ENCODE results near the gene ZNF541. TPM values are rescaled to one million over a fixed set of nuclear protein-coding genes. Genes with fewer than 3 reads are reported as not detected.

ZNF541 gene
- total RNA-seq, 1 experiment from 2014 or later, result 0.07 TPM

DNA sequence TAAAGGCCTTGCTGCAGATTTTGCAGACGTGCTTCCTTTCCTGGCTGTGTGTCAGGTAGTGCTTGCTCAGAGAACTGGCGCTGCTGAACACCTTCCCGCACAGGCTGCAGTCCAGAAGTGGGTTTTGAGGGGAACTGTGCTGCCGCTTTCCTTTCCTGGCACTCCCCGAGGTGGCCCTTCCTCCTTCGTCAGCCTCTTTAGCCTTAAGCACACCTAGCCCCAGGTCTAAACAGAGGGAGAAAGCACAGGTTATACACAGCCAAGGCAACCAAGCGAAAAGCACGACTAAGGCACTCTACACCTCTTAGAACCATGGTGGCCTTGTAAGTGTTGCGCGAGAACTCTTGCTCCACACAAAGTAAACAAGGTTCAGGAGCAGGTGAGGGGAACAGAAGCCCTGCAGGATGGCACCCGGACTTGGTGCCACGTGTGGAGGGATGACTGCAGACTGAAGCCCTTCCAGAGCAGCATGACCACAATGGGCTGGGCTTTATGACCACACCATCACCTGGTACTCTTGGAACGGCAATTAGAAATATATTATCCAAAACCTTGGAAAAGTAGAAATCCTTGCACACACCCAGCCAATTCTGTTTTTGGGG lies 23.6 kb downstream of the ZNF541 start (continued):
- TF ChIP-seq, protein P1, sequence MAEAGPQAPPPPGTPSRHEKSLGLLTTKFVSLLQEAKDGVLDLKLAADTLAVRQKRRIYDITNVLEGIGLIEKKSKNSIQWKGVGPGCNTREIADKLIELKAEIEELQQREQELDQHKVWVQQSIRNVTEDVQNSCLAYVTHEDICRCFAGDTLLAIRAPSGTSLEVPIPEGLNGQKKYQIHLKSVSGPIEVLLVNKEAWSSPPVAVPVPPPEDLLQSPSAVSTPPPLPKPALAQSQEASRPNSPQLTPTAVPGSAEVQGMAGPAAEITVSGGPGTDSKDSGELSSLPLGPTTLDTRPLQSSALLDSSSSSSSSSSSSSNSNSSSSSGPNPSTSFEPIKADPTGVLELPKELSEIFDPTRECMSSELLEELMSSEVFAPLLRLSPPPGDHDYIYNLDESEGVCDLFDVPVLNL (CRISPR knock-in tag; IDR thresholded peaks at IDR 0.05; ENCODE audit: borderline replicate concordance, low read depth), result no peak
- TF ChIP-seq ZNF219 (CRISPR knock-in tag; IDR thresholded peaks at IDR 0.05; ENCODE audit: borderline replicate concordance) (no peak), NFE2L1 (CRISPR knock-in tag; IDR thresholded peaks at IDR 0.05) (no peak), ZNF138 (CRISPR knock-in tag; conservative IDR thresholded peaks at IDR 0.05) (no peak), HMGA2 (CRISPR knock-in tag; IDR thresholded peaks at IDR 0.05) (no peak), TEAD4 (CRISPR knock-in tag; IDR thresholded peaks at IDR 0.05) (no peak)

DNA sequence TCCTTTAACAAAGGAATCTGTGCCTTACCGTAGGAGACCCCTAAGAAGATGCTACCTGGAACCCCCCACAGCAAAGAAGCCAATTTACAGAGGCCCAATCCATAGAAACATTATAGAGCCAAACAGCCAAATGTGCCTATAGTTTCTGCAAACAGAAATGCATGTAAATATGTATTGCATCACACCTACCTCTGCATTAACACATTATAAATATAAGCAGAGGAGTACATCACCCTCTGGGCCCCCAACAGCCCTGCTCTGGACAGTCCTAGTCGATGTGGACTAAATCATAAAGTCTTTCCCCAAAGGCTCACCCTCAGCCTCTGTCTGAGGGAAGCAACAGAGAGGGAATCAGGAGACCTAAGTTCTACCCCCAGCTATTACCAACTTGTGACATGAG lies 25.7 kb downstream of the ZNF541 start:
- CTCF ChIA-PET, result interaction anchor here (1.0 kb wide), 2 partner anchors 27 to 100 kb away, joined by 3 to 4 read pairs; no protein-coding TSS in a partner anchor
- Mint-ChIP-seq H3K4me1 (no peaks in the 10 kb centered on the region), H3K9me3 (no peaks in the 10 kb centered on the region), H3K36me3 (no peaks in the 10 kb centered on the region), H3K27ac (no peak overlapping the region), H3K4me3 (no peak overlapping the region), H3K27me3 (ENCODE audit: low read depth) (no peaks in the 10 kb centered on the region; the same call in 1 of the 2 replicates)
- POLR2A ChIA-PET, result interaction anchor here (1.1 kb wide), 1 partner anchor 41 kb away, joined by 8 read pairs; no protein-coding TSS in a partner anchor
- DNase-seq (ENCODE audit: low spot score) (no peak), ATAC-seq (no peak)
- TF ChIP-seq FOXK1 (CRISPR knock-in tag; IDR thresholded peaks at IDR 0.05) (no peak), TEAD1 (CRISPR knock-in tag; IDR thresholded peaks at IDR 0.05) (no peak), HMGA2 (CRISPR knock-in tag; IDR thresholded peaks at IDR 0.05) (no peak), ZBTB21 (CRISPR knock-in tag; IDR thresholded peaks at IDR 0.05; ENCODE audit: borderline replicate concordance) (no peak), FOXJ3 (CRISPR knock-in tag; IDR thresholded peaks at IDR 0.05; ENCODE audit: borderline replicate concordance) (no peak), ELF4 (CRISPR knock-in tag; IDR thresholded peaks at IDR 0.05; ENCODE audit: low read depth) (no peak), SP1 (CRISPR knock-in tag; conservative IDR thresholded peaks at IDR 0.05) (no peak), GTF2I (CRISPR knock-in tag; conservative IDR thresholded peaks at IDR 0.05) (no peak), MXD4 (CRISPR knock-in tag; IDR thresholded peaks at IDR 0.05; ENCODE audit: borderline replicate concordance) (no peak)
- TF ChIP-seq, protein P2, sequence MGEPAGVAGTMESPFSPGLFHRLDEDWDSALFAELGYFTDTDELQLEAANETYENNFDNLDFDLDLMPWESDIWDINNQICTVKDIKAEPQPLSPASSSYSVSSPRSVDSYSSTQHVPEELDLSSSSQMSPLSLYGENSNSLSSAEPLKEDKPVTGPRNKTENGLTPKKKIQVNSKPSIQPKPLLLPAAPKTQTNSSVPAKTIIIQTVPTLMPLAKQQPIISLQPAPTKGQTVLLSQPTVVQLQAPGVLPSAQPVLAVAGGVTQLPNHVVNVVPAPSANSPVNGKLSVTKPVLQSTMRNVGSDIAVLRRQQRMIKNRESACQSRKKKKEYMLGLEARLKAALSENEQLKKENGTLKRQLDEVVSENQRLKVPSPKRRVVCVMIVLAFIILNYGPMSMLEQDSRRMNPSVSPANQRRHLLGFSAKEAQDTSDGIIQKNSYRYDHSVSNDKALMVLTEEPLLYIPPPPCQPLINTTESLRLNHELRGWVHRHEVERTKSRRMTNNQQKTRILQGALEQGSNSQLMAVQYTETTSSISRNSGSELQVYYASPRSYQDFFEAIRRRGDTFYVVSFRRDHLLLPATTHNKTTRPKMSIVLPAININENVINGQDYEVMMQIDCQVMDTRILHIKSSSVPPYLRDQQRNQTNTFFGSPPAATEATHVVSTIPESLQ (CRISPR knock-in tag; IDR thresholded peaks at IDR 0.05), result no peak
- TF ChIP-seq, protein P3, sequence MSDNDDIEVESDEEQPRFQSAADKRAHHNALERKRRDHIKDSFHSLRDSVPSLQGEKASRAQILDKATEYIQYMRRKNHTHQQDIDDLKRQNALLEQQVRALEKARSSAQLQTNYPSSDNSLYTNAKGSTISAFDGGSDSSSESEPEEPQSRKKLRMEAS (CRISPR knock-in tag; IDR thresholded peaks at IDR 0.05), result no peak
- TF ChIP-seq, protein P4, sequence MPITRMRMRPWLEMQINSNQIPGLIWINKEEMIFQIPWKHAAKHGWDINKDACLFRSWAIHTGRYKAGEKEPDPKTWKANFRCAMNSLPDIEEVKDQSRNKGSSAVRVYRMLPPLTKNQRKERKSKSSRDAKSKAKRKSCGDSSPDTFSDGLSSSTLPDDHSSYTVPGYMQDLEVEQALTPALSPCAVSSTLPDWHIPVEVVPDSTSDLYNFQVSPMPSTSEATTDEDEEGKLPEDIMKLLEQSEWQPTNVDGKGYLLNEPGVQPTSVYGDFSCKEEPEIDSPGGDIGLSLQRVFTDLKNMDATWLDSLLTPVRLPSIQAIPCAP (CRISPR knock-in tag; IDR thresholded peaks at IDR 0.05), result no peak
- TF ChIP-seq, protein P5, sequence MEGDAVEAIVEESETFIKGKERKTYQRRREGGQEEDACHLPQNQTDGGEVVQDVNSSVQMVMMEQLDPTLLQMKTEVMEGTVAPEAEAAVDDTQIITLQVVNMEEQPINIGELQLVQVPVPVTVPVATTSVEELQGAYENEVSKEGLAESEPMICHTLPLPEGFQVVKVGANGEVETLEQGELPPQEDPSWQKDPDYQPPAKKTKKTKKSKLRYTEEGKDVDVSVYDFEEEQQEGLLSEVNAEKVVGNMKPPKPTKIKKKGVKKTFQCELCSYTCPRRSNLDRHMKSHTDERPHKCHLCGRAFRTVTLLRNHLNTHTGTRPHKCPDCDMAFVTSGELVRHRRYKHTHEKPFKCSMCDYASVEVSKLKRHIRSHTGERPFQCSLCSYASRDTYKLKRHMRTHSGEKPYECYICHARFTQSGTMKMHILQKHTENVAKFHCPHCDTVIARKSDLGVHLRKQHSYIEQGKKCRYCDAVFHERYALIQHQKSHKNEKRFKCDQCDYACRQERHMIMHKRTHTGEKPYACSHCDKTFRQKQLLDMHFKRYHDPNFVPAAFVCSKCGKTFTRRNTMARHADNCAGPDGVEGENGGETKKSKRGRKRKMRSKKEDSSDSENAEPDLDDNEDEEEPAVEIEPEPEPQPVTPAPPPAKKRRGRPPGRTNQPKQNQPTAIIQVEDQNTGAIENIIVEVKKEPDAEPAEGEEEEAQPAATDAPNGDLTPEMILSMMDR (IDR thresholded peaks at IDR 0.05), result no peak
- TF ChIP-seq, protein P6, sequence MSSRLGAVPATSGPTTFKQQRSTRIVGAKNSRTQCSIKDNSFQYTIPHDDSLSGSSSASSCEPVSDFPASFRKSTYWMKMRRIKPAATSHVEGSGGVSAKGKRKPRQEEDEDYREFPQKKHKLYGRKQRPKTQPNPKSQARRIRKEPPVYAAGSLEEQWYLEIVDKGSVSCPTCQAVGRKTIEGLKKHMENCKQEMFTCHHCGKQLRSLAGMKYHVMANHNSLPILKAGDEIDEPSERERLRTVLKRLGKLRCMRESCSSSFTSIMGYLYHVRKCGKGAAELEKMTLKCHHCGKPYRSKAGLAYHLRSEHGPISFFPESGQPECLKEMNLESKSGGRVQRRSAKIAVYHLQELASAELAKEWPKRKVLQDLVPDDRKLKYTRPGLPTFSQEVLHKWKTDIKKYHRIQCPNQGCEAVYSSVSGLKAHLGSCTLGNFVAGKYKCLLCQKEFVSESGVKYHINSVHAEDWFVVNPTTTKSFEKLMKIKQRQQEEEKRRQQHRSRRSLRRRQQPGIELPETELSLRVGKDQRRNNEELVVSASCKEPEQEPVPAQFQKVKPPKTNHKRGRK (CRISPR knock-in tag; IDR thresholded peaks at IDR 0.05; ENCODE audit: borderline replicate concordance), result no peak
